HepG2 (cell line): ENCODE data around the gene EPB41. TPM values are rescaled to one million over a fixed set of nuclear protein-coding genes. Genes with fewer than 3 reads are reported as not detected.

Experiments
- DNMT1 ChIP-seq: sonication (generic); formaldehyde crosslinking; IDR thresholded peaks from 2 replicates; pipeline ENCODE4 v1.5.1; 2020; ENCODE audit warnings: mild to moderate bottlenecking, missing genetic modification reagents
- FOXA1 ChIP-seq, 2 experiments: fragments of 450-650 bp in 1 of 2; sonication (generic) in 1 of 2; formaldehyde crosslinking in 1 of 2; IDR thresholded peaks; 2 replicates each; pipeline versions ENCODE4 v1.4.0 to v1.6.1; 2016 to 2020; ENCODE audit warnings: missing genetic modification reagents in 1 of 2
- GABPA ChIP-seq, 2 experiments: IDR thresholded peaks; 2 replicates each; pipeline ENCODE4 v1.6.1; 2011 to 2016; ENCODE audit warnings: low read depth in 2 of 2, low read length in 1 of 2, missing biosample characterization in 1 of 2, missing genetic modification characterization in 1 of 2
- HES4 ChIP-seq: sonication (generic); formaldehyde crosslinking; IDR thresholded peaks from 2 replicates; pipeline ENCODE4 v1.9.0; 2021; ENCODE audit warnings: mild to moderate bottlenecking, missing genetic modification reagents, borderline replicate concordance
- KLF11 ChIP-seq: IDR thresholded peaks from 2 replicates; pipeline ENCODE4 v1.6.1; 2016; ENCODE audit warnings: missing compliant biosample characterization
- MEIS2 ChIP-seq: sonication (generic); formaldehyde crosslinking; IDR thresholded peaks from 2 replicates; pipeline ENCODE4 v1.9.0; 2021; ENCODE audit warnings: mild to moderate bottlenecking, missing genetic modification reagents
- NONO ChIP-seq, 2 experiments: fragments of 450-650 bp in 1 of 2; sonication (generic) in 1 of 2; formaldehyde crosslinking in 1 of 2; IDR thresholded peaks in 1 of 2; conservative IDR thresholded peaks in 1 of 2; 2 replicates each; pipeline versions ENCODE4 v1.6.1 to v1.8.0; 2017 to 2022; ENCODE audit warnings: mild to moderate bottlenecking in 1 of 2, missing genetic modification reagents in 1 of 2, moderate library complexity in 1 of 2
- SIN3B ChIP-seq: fragments of 150-350 bp; IDR thresholded peaks from 2 replicates; pipeline ENCODE4 v1.6.1; 2014; ENCODE audit warnings: low read length
- ZNF124 ChIP-seq: sonication (generic); formaldehyde crosslinking; IDR thresholded peaks from 2 replicates; pipeline ENCODE4 v1.4.0; 2020; ENCODE audit warnings: missing genetic modification reagents
- ZNF280D ChIP-seq: sonication (generic); formaldehyde crosslinking; IDR thresholded peaks from 2 replicates; pipeline ENCODE4 v1.5.1; 2020; ENCODE audit warnings: mild to moderate bottlenecking, missing genetic modification reagents
- ZNF766 ChIP-seq: sonication (generic); formaldehyde crosslinking; IDR thresholded peaks from 2 replicates; pipeline ENCODE4 v1.5.0; 2020; ENCODE audit warnings: missing genetic modification reagents, borderline replicate concordance
- ZSCAN29 ChIP-seq: sonication (generic); formaldehyde crosslinking; conservative IDR thresholded peaks from 2 replicates; pipeline ENCODE4 v1.4.0; 2020; ENCODE audit warnings: mild to moderate bottlenecking, missing genetic modification reagents
- ZSCAN9 ChIP-seq: IDR thresholded peaks from 2 replicates; pipeline ENCODE4 v1.6.1; 2016; ENCODE audit warnings: borderline replicate concordance
- ZXDC ChIP-seq: sonication (generic); formaldehyde crosslinking; IDR thresholded peaks from 2 replicates; pipeline ENCODE4 v1.5.0; 2020; ENCODE audit warnings: mild to moderate bottlenecking, missing genetic modification reagents
- polyA plus RNA-seq, 8 experiments: library from polyadenylated mRNA; depleted of rRNA in 3 of 8; stranded (reverse) in 7 of 8; unstranded in 1 of 8; fragments of >200 nt; fragmentation: Illumina TruSeq in 4 of 8; extraction: Trizol in 4 of 8; gene quantifications; 2 replicates each; pipeline versions ENCODE4 v1.2.1 to v1.2.3, GENCODE V29; 2011 to 2016; ENCODE audit warnings: low read depth in 4 of 8, missing spikeins in 1 of 8, mixed read lengths in 1 of 8; ENCODE audit not compliant: insufficient read depth in 1 of 8
- total RNA-seq, 5 experiments: library from RNA; depleted of rRNA; stranded (reverse); fragments of >200 nt; fragmentation: Illumina TruSeq; extraction: Trizol; gene quantifications; 2 replicates each; pipeline ENCODE4 v1.2.3, GENCODE V29; 2016; ENCODE audit warnings: low read depth in 1 of 5
- TF ChIP-seq, protein P1 (sequence below): sonication (generic); formaldehyde crosslinking; conservative IDR thresholded peaks from 2 replicates; pipeline ENCODE4 v1.8.0; 2022; ENCODE audit warnings: mild to moderate bottlenecking, moderate library complexity, missing genetic modification reagents
- TF ChIP-seq, protein P2 (sequence below): sonication (generic); formaldehyde crosslinking; IDR thresholded peaks from 2 replicates; pipeline ENCODE4 v1.4.0; 2020; ENCODE audit warnings: missing genetic modification reagents

Gene EPB41
- total and polyA plus RNA-seq, 2 of the 13 experiments (the other 11 are each of a cell fraction or from before 2014, with no cell fraction given) = 34.5 to 46.7 TPM

DNA sequence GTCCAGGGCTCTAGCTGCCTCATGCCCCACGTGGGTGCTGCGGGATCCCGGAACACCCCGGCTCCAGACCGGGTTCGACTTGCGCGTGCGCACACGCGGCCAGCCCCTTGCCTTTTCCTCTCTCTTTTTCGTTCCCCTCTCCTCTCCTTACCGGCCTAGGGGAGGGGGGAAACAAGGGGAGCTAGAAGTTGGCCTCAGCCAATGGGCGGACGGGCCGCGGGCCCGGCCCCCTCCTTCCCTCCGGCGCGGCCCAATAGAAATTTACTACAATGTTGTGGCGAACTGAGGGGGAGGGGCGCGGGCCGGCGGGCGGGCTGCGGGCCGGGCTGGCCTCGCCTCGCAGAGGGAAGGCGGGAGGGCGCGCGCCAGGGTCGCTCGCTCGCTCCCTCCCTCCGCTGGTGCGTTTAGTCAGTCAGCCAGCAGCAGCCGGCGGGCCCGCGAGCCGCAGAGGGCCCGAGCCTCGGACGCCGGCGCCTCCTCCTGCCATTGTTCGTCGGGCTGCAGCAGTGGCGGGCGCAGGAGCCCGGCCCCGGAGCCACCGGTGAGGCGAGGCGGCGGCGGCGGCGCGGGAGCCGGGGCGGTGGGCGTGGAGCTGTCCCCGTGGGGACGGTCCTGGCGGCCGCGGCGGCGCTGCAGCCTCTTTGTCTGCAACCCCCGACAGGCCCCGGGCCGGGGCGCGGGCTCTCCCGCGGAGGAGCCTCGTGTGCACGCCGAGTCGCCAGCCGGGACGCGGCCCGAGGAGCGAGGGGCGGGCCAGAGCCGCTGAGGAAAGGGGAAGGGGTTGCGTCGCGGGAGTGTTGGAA is at the start of gene EPB41 (continued):
- TF ChIP-seq ZNF280D (CRISPR knock-in tag) (no peak), KLF11 (CRISPR knock-in tag) (no peak), GABPA (IDR thresholded peaks at IDR 0.05; ENCODE audit: low read depth, low read length) (no peak), GABPA (CRISPR knock-in tag; IDR thresholded peaks at IDR 0.05; ENCODE audit: low read depth) (0 out of 2 replicates have a peak, but pooled peaks have one; percentile 15), HES4 (CRISPR knock-in tag) (peak; percentile 40; the same call in 1 of the 2 replicates), ZSCAN29 (CRISPR knock-in tag) (no peak), NONO (IDR thresholded peaks at IDR 0.05) (no peak), NONO (CRISPR knock-in tag; conservative IDR thresholded peaks at IDR 0.05) (no peak), SIN3B (no peak), MEIS2 (CRISPR knock-in tag) (peak; percentile 68), FOXA1 (IDR thresholded peaks at IDR 0.05) (no peak), FOXA1 (CRISPR knock-in tag; IDR thresholded peaks at IDR 0.05) (no peak), ZNF124 (CRISPR knock-in tag) (no peak), DNMT1 (CRISPR knock-in tag) (no peak), ZSCAN9 (CRISPR knock-in tag) (no peak), ZXDC (no peak), ZNF766 (CRISPR knock-in tag) (no peak)
- TF ChIP-seq, protein P1, sequence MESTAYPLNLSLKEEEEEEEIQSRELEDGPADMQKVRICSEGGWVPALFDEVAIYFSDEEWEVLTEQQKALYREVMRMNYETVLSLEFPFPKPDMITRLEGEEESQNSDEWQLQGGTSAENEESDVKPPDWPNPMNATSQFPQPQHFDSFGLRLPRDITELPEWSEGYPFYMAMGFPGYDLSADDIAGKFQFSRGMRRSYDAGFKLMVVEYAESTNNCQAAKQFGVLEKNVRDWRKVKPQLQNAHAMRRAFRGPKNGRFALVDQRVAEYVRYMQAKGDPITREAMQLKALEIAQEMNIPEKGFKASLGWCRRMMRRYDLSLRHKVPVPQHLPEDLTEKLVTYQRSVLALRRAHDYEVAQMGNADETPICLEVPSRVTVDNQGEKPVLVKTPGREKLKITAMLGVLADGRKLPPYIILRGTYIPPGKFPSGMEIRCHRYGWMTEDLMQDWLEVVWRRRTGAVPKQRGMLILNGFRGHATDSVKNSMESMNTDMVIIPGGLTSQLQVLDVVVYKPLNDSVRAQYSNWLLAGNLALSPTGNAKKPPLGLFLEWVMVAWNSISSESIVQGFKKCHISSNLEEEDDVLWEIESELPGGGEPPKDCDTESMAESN (CRISPR knock-in tag) = peak; percentile 82
- TF ChIP-seq, protein P2, sequence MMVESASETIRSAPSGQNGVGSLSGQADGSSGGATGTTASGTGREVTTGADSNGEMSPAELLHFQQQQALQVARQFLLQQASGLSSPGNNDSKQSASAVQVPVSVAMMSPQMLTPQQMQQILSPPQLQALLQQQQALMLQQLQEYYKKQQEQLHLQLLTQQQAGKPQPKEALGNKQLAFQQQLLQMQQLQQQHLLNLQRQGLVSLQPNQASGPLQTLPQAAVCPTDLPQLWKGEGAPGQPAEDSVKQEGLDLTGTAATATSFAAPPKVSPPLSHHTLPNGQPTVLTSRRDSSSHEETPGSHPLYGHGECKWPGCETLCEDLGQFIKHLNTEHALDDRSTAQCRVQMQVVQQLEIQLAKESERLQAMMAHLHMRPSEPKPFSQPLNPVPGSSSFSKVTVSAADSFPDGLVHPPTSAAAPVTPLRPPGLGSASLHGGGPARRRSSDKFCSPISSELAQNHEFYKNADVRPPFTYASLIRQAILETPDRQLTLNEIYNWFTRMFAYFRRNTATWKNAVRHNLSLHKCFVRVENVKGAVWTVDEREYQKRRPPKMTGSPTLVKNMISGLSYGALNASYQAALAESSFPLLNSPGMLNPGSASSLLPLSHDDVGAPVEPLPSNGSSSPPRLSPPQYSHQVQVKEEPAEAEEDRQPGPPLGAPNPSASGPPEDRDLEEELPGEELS (CRISPR knock-in tag) = no peak
